Measurements from ENCODE around the gene MYD88. TPM values are rescaled to one million over a fixed set of nuclear protein-coding genes. Genes with fewer than 3 reads are reported as not detected.

Gene MYD88
- total RNA-seq, 2 donors from 2014 or later: 55.8 to 63.1 TPM

GRCh38 chr3:38107911-38108648, 30.4 kb upstream of the MYD88 start:
- Mint-ChIP-seq H3K36me3 (peaks cover 14% of the 10 kb centered on the region), H3K4me3 (no peak overlapping the region), H3K9me3 (peaks cover 4% of the 10 kb centered on the region), H3K27ac (no peak overlapping the region), H3K4me1 (ENCODE audit: low read depth in 2 of 2) (no peaks in the 10 kb centered on the region), H3K27me3 (peaks cover 3 to 20% of the 10 kb centered on the region in 2 donors)
- peak in 1 of 2 donors; percentile 43 for ATAC-seq
- DNase-seq (ENCODE audit: low spot score): no peak

GRCh38 chr3:38108649-38109579, 29.5 kb upstream of the MYD88 start:
- H3K4me3 Mint-ChIP-seq: no peak overlapping the region
- DNase-seq (ENCODE audit: low spot score) (no peak), ATAC-seq (no peak)
- H3K9me3 Mint-ChIP-seq: peaks cover 4% of the 10 kb centered on the region
- no peaks in the 10 kb centered on the region for H3K4me1 Mint-ChIP-seq (ENCODE audit: low read depth in 2 of 2)
- no peak overlapping the region for H3K27ac Mint-ChIP-seq
- H3K27me3 Mint-ChIP-seq: peaks cover 3 to 15% of the 10 kb centered on the region in 2 donors
- peaks cover 14% of the 10 kb centered on the region for H3K36me3 Mint-ChIP-seq

- no peak overlapping the region for H3K27ac Mint-ChIP-seq
- H3K4me1 Mint-ChIP-seq (ENCODE audit: low read depth in 2 of 2): no peaks in the 10 kb centered on the region
- no peak overlapping the region for H3K4me3 Mint-ChIP-seq
- ATAC-seq: no peak
- peaks cover 3 to 13% of the 10 kb centered on the region in 2 donors for H3K27me3 Mint-ChIP-seq
- no peak for DNase-seq (ENCODE audit: low spot score)
- H3K36me3 Mint-ChIP-seq: peaks cover 12% of the 10 kb centered on the region
- H3K9me3 Mint-ChIP-seq: peaks cover 4% of the 10 kb centered on the region
Measured at GRCh38 chr3:38109580-38110313, 28.7 kb upstream of the MYD88 start.

GRCh38 chr3:38110314-38111050, 28.0 kb upstream of the MYD88 start:
- no peak for ATAC-seq
- no peak for DNase-seq (ENCODE audit: low spot score)
- H3K27ac Mint-ChIP-seq: no peak overlapping the region
- H3K4me3 Mint-ChIP-seq: no peak overlapping the region
- H3K27me3 Mint-ChIP-seq: peaks cover 3 to 6% of the 10 kb centered on the region in 2 donors
- peaks cover 5% of the 10 kb centered on the region for H3K36me3 Mint-ChIP-seq
- no peaks in the 10 kb centered on the region for H3K4me1 Mint-ChIP-seq (ENCODE audit: low read depth in 2 of 2)
- H3K9me3 Mint-ChIP-seq: peaks cover 3% of the 10 kb centered on the region

GRCh38 chr3:38111201-38111600, 27.3 kb upstream of the MYD88 start:
- ATAC-seq (no peak), DNase-seq (ENCODE audit: low spot score) (no peak)
- Mint-ChIP-seq H3K4me3 (no peak overlapping the region), H3K9me3 (no peaks in the 10 kb centered on the region), H3K27ac (no peak overlapping the region), H3K4me1 (ENCODE audit: low read depth in 2 of 2) (no peaks in the 10 kb centered on the region), H3K27me3 (no peaks in the 10 kb centered on the region), H3K36me3 (no peaks in the 10 kb centered on the region)

- Mint-ChIP-seq H3K9me3 (no peaks in the 10 kb centered on the region), H3K27me3 (no peaks in the 10 kb centered on the region), H3K36me3 (no peaks in the 10 kb centered on the region)
Measured at GRCh38 chr3:38111696-38112377, 26.6 kb upstream of the MYD88 start.

GRCh38 chr3:38112378-38112761, 26.1 kb upstream of the MYD88 start:
- Mint-ChIP-seq H3K27ac (no peak overlapping the region), H3K4me1 (ENCODE audit: low read depth in 2 of 2) (no peaks in the 10 kb centered on the region), H3K27me3 (no peaks in the 10 kb centered on the region), H3K9me3 (no peaks in the 10 kb centered on the region), H3K36me3 (no peaks in the 10 kb centered on the region), H3K4me3 (no peak overlapping the region)
- ATAC-seq (no peak), DNase-seq (ENCODE audit: low spot score) (no peak)

More at GRCh38 chr3:38111696-38112377, 26.6 kb upstream of the MYD88 start:
- no peaks in the 10 kb centered on the region for H3K4me1 Mint-ChIP-seq (ENCODE audit: low read depth in 2 of 2)
- H3K4me3 Mint-ChIP-seq: no peak overlapping the region
- no peak for DNase-seq (ENCODE audit: low spot score)
- ATAC-seq: no peak
- H3K27ac Mint-ChIP-seq: no peak overlapping the region

GRCh38 chr3:38114052-38114874, 24.2 kb upstream of the MYD88 start:
- peaks cover 0 to 5% of the 10 kb centered on the region in 2 donors for H3K4me1 Mint-ChIP-seq (ENCODE audit: low read depth in 2 of 2)
- no peak for ATAC-seq
- no peak overlapping the region for H3K27ac Mint-ChIP-seq
- H3K27me3 Mint-ChIP-seq: no peaks in the 10 kb centered on the region
- DNase-seq (ENCODE audit: low spot score): no peak
- H3K4me3 Mint-ChIP-seq: no peak overlapping the region
- H3K9me3 Mint-ChIP-seq: no peaks in the 10 kb centered on the region
- no peaks in the 10 kb centered on the region for H3K36me3 Mint-ChIP-seq

GRCh38 chr3:38114875-38115644, 23.4 kb upstream of the MYD88 start:
- no peaks in the 10 kb centered on the region for H3K27me3 Mint-ChIP-seq
- no peaks in the 10 kb centered on the region for H3K36me3 Mint-ChIP-seq
- H3K27ac Mint-ChIP-seq: no peak overlapping the region
- no peak overlapping the region for H3K4me3 Mint-ChIP-seq
- DNase-seq (ENCODE audit: low spot score) (peak; percentile 47), ATAC-seq (no peak)
- no peaks in the 10 kb centered on the region for H3K9me3 Mint-ChIP-seq
- H3K4me1 Mint-ChIP-seq (ENCODE audit: low read depth in 2 of 2): peaks cover 0 to 5% of the 10 kb centered on the region in 2 donors

GRCh38 chr3:38115645-38116427, 22.6 kb upstream of the MYD88 start:
- Mint-ChIP-seq H3K36me3 (no peaks in the 10 kb centered on the region), H3K4me3 (no peak overlapping the region), H3K27me3 (no peaks in the 10 kb centered on the region), H3K9me3 (no peaks in the 10 kb centered on the region), H3K27ac (no peak overlapping the region), H3K4me1 (ENCODE audit: low read depth in 2 of 2) (peaks cover 0 to 8% of the 10 kb centered on the region in 2 donors)
- peak; percentile 49 for DNase-seq (ENCODE audit: low spot score)
- ATAC-seq: no peak

All from natural killer cell treated with Interleukin-12 subunit alpha and Interleukin-12 subunit beta and Interleukin-15 and Interleukin-18, amount 100 ng/mL, for 72 hours (primary cell).